HUES48 (cell line): ENCODE measurements around the gene FBXO45.
A peak's percentile ranks its signal among the peaks of the same experiment; 100 is the strongest.
"Not testable (repeated sequence)": the region's sequence is repeated elsewhere in the genome, so short reads cannot be mapped to it uniquely, and the experiment has no call there.

ENCODE experiments used
- H3K27ac ChIP-seq: one replicate; pipeline ENCODE4 v1.7.0; 2013; ENCODE audit warnings: low read depth, low read length, inconsistent platforms
- H3K27me3 ChIP-seq: 2 replicates; pipeline ENCODE4 v1.6.1; 2013; ENCODE audit warnings: mild to moderate bottlenecking, low read length; ENCODE audit not compliant: control insufficient read depth, insufficient read depth
- H3K36me3 ChIP-seq: 2 replicates; pipeline ENCODE4 v1.6.1; 2013; ENCODE audit warnings: low read length; ENCODE audit not compliant: control insufficient read depth, insufficient read depth
- H3K4me1 ChIP-seq: 2 replicates; pipeline ENCODE4 v1.6.1; 2013; ENCODE audit warnings: mild to moderate bottlenecking, low read length; ENCODE audit not compliant: control insufficient read depth, insufficient read depth
- H3K4me3 ChIP-seq: 2 replicates; pipeline ENCODE4 v1.5.1; 2013; ENCODE audit warnings: mild to moderate bottlenecking, low read depth, low read length
- H3K9ac ChIP-seq: 2 replicates; pipeline ENCODE4 v1.6.1; 2013; ENCODE audit warnings: mild to moderate bottlenecking, low read depth, low read length, moderate library complexity
- H3K9me3 ChIP-seq: 2 replicates; pipeline ENCODE4 v1.6.1; 2013; ENCODE audit warnings: low read length; ENCODE audit not compliant: control insufficient read depth, insufficient read depth

Gene FBXO45

DNA sequence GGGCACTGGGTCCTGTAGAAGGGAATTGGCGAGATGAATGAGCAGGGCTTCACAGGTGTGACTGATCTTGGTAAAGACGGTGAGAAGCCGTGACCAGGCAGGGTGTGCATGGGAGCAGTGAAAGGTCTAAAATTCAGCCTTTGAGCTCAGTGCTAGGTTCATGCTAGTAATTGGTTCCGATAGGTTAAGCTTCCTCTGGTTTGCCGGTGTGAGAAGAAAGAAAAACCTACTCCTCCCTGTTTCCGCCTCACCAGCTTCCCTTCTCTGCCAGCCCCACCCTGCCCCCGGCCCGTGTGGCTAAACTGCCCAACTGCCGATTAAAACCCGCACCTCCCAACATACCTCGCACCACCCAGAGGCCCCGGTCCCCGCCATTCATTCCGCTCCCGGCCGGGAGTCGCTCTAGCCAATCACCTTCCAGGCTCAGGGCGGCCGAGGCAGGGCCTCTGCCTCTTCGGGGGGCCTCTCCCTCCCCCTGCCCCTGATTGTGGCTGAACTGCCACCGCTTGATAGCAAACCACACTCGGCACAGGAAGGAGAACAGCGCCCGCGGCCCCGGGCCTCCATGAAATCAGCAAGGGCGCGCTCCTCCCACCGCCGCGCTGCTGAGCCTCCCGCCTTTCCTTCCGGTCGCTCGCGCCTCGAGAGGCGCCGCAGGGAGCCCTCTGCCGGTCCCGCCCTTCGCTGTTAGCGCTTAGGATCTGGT is 63.7 kb downstream of the FBXO45 start:
- Histone ChIP-seq H3K27me3 (no peaks in the 10 kb centered on the region), H3K9ac (peak overlapping the region; percentile 84), H3K27ac (peak overlapping the region; percentile 97), H3K4me1 (peaks cover 11% of the 10 kb centered on the region), H3K9me3 (no peaks in the 10 kb centered on the region), H3K36me3 (no peaks in the 10 kb centered on the region), H3K4me3 (peak overlapping the region; percentile 68)

DNA sequence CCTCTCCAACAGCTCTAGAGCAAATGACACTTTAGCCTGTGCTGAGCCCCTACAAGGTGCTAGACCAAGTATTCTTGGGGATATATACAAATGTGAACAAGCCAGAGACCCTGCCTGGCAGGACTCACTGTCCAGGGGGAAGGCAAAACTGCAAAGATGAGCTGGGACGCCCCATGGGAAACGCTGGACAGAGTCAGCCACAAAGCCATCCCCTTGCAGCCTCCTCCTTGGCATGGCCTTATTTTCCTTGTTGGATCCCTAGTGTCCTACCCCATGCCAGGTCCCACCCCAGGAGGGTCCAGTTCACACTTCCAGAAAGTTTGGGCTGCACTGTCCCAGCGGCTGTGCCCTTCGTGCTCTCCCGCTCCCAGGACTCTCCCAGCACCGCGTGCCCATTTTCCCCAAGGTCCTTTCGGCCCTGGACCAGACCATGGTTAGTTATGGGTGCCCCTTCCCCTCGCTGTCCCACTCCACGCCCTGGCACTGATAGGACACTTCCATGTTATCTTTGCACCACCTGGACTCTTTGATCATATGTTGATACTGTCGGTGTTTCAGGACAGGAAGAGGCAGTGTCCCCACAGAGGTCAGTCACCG is 65.2 kb downstream of the FBXO45 start:
- H3K4me1 ChIP-seq = peaks cover 11% of the 10 kb centered on the region
- H3K9ac ChIP-seq = no peak overlapping the region
- no peak overlapping the region for H3K27ac ChIP-seq
- H3K36me3 ChIP-seq = no peaks in the 10 kb centered on the region
- no peak overlapping the region for H3K4me3 ChIP-seq
- peaks cover 2% of the 10 kb centered on the region for H3K27me3 ChIP-seq
- no peaks in the 10 kb centered on the region for H3K9me3 ChIP-seq

DNA sequence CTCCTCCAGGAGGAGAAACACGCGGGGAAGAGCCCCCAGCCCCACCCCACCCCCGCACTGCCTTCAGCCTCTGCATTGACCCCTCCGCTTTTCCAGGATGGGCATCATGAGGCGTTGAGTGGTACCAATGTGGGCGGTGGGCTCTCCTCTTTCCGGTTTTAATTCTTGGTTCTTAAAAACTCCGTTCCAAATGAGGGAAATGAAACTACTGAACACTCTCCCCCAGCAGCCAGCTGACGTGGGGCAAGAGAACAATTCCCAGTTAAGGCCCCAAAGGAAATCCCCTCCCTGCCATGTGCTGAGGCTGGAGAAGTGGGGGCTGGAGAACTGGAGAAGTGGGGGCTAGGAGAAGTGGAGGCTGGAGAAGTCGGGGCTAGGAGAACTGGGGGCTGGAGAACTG is 65.8 kb downstream of the FBXO45 start:
- H3K9ac ChIP-seq = no peak overlapping the region
- peaks cover 16% of the 10 kb centered on the region for H3K4me1 ChIP-seq
- peaks cover 7% of the 10 kb centered on the region for H3K27me3 ChIP-seq
- H3K9me3 ChIP-seq = no peaks in the 10 kb centered on the region
- H3K36me3 ChIP-seq = no peaks in the 10 kb centered on the region
- H3K4me3 ChIP-seq = no peak overlapping the region
- no peak overlapping the region for H3K27ac ChIP-seq

DNA sequence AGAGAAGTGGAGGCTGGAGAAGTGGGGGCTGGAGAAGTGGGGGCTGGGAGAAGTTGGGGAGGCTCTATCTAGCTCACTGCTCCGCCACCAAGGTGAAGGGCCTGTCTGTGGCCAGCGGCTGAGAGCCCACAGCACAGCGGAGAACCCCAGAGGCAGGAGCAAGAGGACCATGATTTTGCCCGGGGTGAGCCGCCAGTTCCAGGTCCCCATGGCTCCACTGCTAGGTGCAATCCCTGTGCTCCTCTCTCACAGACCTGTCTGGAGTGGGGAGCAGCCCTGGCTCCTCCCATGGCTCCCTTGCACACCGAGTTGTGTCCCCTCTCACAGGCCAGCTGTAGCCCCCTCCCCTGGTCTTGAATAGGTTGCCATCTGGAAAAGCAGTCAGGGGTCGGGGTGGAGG is 66.4 kb downstream of the FBXO45 start:
- H3K4me3 ChIP-seq = no peak overlapping the region
- H3K9me3 ChIP-seq = no peaks in the 10 kb centered on the region
- H3K27me3 ChIP-seq = peaks cover 10% of the 10 kb centered on the region
- no peak overlapping the region for H3K9ac ChIP-seq
- no peaks in the 10 kb centered on the region for H3K36me3 ChIP-seq
- peaks cover 17% of the 10 kb centered on the region for H3K4me1 ChIP-seq
- H3K27ac ChIP-seq = no peak overlapping the region

DNA sequence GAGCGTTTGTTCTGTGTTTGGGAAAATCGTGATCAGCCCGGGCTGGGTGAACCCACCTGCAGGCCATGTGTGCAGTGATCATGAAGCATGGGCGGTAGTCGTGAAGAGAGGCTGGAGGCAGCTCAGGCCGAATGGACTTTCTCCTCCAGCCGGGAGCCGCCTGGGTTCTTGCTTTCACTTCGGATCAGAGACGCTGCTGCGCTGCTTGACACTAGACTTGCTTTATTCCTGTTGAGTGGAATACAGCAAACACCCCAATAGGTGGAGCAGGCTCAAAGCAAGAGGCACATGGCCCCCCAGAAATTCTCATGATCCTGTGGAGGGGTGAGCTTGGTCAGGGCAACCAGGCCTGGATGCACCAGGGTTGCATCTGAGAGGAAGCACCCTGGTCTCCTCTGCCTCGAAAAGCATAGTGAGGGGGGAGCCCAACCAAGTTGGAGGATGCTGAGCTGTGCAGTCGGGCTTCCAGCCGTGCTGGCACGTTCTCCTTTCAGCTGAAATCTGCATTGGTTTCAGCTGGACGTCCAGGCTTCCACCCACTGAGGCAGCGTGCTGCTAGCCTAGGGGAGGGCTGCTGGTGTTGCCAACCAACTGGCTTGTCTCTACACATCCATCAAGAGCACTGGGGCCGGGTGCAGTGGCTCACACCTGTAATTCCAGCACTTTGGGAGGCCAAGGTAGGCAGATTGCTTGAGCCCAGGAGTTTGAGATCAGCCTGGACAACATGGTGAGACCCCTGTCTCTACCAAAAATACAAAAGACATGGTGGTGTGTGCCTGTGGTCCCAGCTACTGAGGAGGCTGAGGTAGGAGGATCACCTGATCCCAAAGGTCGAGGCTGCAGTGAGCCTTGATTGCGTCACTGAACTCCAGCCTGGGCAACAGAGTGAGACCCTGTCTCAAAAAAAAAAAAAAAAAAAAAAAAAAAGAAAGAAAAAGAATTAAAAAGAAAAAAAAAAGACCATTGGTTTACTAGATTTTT is 68.2 kb downstream of the FBXO45 start:
- Histone ChIP-seq H3K36me3 (no peaks in the 10 kb centered on the region), H3K9ac (no peak overlapping the region), H3K9me3 (no peaks in the 10 kb centered on the region), H3K27ac (no peak overlapping the region), H3K27me3 (peaks cover 14% of the 10 kb centered on the region), H3K4me1 (peaks cover 13% of the 10 kb centered on the region), H3K4me3 (no peak overlapping the region)

DNA sequence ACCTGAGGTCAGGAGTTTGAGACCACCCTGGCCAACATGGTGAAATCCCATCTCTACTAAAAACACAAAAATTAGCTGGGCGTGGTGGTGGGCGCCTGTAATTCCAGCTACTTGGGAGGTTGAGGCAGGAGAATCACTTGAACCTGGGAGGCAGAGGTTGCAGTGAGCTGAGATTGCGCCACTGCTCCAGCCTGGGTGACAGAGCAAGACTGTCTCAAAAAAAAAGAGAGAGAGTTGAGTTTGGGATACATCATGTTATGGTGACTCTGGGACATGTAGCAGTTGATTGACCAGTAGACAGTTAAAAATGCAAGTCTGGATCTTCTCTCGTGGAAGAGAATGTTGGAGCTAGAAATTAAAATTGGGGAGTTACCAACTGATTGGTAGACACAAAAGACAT is 69.5 kb downstream of the FBXO45 start:
- H3K27ac ChIP-seq, H3K4me3 ChIP-seq, H3K36me3 ChIP-seq, H3K9ac ChIP-seq, H3K9me3 ChIP-seq, H3K4me1 ChIP-seq: not testable (repeated sequence)
- H3K27me3 ChIP-seq = peaks cover 14% of the 10 kb centered on the region
